ENCODE results near the gene UBE2J1.

Gene UBE2J1

DNA sequence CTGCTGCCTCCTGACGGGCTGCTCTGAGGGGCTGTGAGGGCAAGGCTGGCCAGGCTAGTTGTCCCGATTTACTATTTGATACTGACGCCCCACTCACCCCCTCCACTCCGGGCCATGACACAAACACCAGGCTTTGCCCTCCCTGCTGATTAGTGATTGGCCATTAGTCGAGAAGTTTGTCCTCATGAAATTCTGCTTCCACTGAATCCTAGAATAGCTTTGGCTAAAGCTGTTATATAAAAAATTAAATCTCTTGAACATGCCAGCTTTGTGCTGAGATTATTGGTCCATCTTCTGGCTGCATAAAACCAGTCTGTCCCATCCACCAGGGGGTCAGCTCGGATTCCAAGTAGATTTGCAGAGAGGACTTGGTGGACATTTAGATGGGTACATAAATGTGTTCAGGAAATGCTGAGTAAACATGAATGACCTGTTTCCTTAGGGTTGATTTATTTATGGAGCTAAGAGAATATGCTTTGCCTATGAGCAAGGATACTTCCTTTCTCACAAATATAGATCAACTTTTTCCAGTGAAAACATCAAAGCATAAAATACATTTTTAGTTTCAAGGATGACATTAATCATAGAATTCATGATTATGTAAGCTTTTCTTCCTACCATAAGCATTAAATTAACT is 37.2 kb downstream of the UBE2J1 start, which contains the start of gene GABRR2:
GABRR2 (minus strand) TSS at position 51 of the 637 bp plus-strand sequence. CDS start 134 bp downstream, outside the sequence.
- H2AFZ ChIP-seq (ENCODE audit: low read length) = no peak within 1 kb of the TSS
- H2BK120ac ChIP-seq (ENCODE audit: low read depth, low read length) = no peak within 1 kb of the TSS
- H3K14ac ChIP-seq (ENCODE audit: low read length) = no peak within 1 kb of the TSS
- no peak within 1 kb of the TSS for H2BK12ac ChIP-seq (ENCODE audit: low read length)
- no peak within 1 kb of the TSS for H3K4me3 ChIP-seq (ENCODE audit: low read length in 2 of 2)
- no peak within 1 kb of the TSS for H3K27ac ChIP-seq (replicated peaks; ENCODE audit: low read length)
- DNase-seq (ENCODE audit: low spot score) = no peak
- no peak within 1 kb of the TSS for H3K4me2 ChIP-seq (ENCODE audit: insufficient read depth, low read length, poor library complexity, severe bottlenecking)
- H3K9me3 ChIP-seq (replicated peaks in 1 of 2; ENCODE audit: control insufficient read depth in 2 of 2, insufficient read depth in 1 of 2, low read depth in 1 of 2, low read length in 2 of 2) = peaks cover 0 to 8% of the 10 kb centered on the region in 2 donors
- no peak within 1 kb of the TSS for H4K8ac ChIP-seq (ENCODE audit: low read depth, low read length)
- no peak within 1 kb of the TSS for H3K9ac ChIP-seq (ENCODE audit: low read depth, low read length, poor library complexity)
- no peak within 1 kb of the TSS for H2BK5ac ChIP-seq (ENCODE audit: low read length)
- no peak within 1 kb of the TSS for H2AK5ac ChIP-seq (ENCODE audit: low read depth, low read length)
- H2BK15ac ChIP-seq (ENCODE audit: low read length) = no peak within 1 kb of the TSS
- no peaks in the 10 kb centered on the region for H3K79me1 ChIP-seq (ENCODE audit: low read depth, low read length)
- H3K18ac ChIP-seq (ENCODE audit: low read length) = no peak within 1 kb of the TSS
- WGBS, 2 donors (ENCODE audit: extremely low coverage in 2 of 2, insufficient read length in 2 of 2, insufficient replicate concordance in 1 of 2) = no CpG with 5 or more reads among the region's 6 CpGs
- no peaks in the 10 kb centered on the region for H3K27me3 ChIP-seq (ENCODE audit: control insufficient read depth in 3 of 3, insufficient read depth in 3 of 3, low read depth in 1 of 3, low read length in 3 of 3)
- no peak within 1 kb of the TSS for H3K23ac ChIP-seq (ENCODE audit: low read depth, low read length, poor library complexity)
- peaks cover 11 to 18% of the 10 kb centered on the region in 2 donors for H3K4me1 ChIP-seq (ENCODE audit: control insufficient read depth in 2 of 2, insufficient read depth in 1 of 2, low read depth in 1 of 2, low read length in 2 of 2)
- H4K91ac ChIP-seq (ENCODE audit: low read depth, low read length, poor library complexity) = no peak within 1 kb of the TSS
- H3K36me3 ChIP-seq (replicated peaks in 1 of 2; ENCODE audit: control insufficient read depth in 2 of 2, insufficient read depth in 2 of 2, low read length in 2 of 2) = no peaks in the 10 kb centered on the region
- H3K4ac ChIP-seq (ENCODE audit: low read length) = no peak within 1 kb of the TSS

DNA sequence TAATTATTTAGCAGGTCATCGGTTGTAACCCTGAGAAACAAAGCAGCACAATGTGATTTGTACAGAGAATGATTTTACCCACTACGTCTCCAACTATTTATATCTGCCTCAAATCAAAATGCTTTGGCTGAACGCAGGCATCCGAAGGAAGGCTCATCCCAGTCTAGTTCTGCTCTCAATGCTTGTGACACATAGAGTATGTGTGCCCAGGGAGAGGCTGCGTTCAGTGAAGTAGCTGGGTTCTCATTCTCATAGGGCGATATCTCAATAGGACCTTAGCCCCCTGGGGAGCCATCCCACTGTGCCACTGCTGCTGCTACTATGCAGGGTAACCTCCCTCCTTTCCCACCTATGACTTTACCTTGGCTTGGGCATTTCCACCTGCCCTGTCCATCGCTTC is 37.8 kb downstream of the UBE2J1 start:
- no CpG with 5 or more reads among the region's 7 CpGs for WGBS, 2 donors (ENCODE audit: extremely low coverage in 2 of 2, insufficient read length in 2 of 2, insufficient replicate concordance in 1 of 2)
- Histone ChIP-seq H3K9me3 (replicated peaks in 1 of 2; ENCODE audit: control insufficient read depth in 2 of 2, insufficient read depth in 1 of 2, low read depth in 1 of 2, low read length in 2 of 2) (peaks cover 0 to 2% of the 10 kb centered on the region in 2 donors), H2BK12ac (ENCODE audit: low read length) (no peak overlapping the region), H3K9ac (ENCODE audit: low read depth, low read length, poor library complexity) (no peak overlapping the region), H3K4me2 (ENCODE audit: insufficient read depth, low read length, poor library complexity, severe bottlenecking) (no peak overlapping the region), H2BK15ac (ENCODE audit: low read length) (no peak overlapping the region), H4K8ac (ENCODE audit: low read depth, low read length) (no peak overlapping the region), H3K4me3 (ENCODE audit: low read length in 2 of 2) (no peak overlapping the region), H2AFZ (ENCODE audit: low read length) (no peak overlapping the region), H3K23ac (ENCODE audit: low read depth, low read length, poor library complexity) (no peak overlapping the region), H3K4ac (ENCODE audit: low read length) (no peak overlapping the region), H2BK120ac (ENCODE audit: low read depth, low read length) (no peak overlapping the region), H3K36me3 (replicated peaks in 1 of 2; ENCODE audit: control insufficient read depth in 2 of 2, insufficient read depth in 2 of 2, low read length in 2 of 2) (no peaks in the 10 kb centered on the region), H2AK5ac (ENCODE audit: low read depth, low read length) (no peak overlapping the region), H3K27me3 (ENCODE audit: control insufficient read depth in 3 of 3, insufficient read depth in 3 of 3, low read depth in 1 of 3, low read length in 3 of 3) (no peaks in the 10 kb centered on the region), H3K4me1 (ENCODE audit: control insufficient read depth in 2 of 2, insufficient read depth in 1 of 2, low read depth in 1 of 2, low read length in 2 of 2) (peaks cover 11 to 18% of the 10 kb centered on the region in 2 donors), H3K18ac (ENCODE audit: low read length) (no peak overlapping the region), H2BK5ac (ENCODE audit: low read length) (no peak overlapping the region), H3K14ac (ENCODE audit: low read length) (no peak overlapping the region), H3K79me1 (ENCODE audit: low read depth, low read length) (no peaks in the 10 kb centered on the region), H4K91ac (ENCODE audit: low read depth, low read length, poor library complexity) (no peak overlapping the region), H3K27ac (replicated peaks; ENCODE audit: low read length) (no peak overlapping the region)
- DNase-seq (ENCODE audit: low spot score) = no peak

DNA sequence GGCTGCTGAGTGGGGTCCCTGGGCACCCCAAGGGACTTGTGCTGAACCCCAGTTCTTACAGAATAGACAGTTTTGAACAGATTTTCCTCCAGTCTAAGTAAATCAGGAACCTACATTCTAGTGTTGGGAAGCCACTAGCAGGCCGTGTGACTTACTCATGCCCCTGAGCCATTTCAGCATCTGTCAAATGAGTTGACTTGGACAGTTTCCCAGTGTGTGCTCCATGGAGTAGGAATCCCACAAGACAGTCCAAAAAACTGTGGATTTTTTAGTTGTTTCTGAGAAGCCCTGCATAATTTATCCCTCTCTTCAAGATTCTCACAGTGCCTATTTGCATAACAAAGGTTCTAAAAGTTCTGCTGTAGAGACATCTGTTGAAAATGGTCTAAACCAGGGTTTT is 39.5 kb downstream of the UBE2J1 start:
- H3K4me3 ChIP-seq (ENCODE audit: low read length in 2 of 2) = no peak overlapping the region

DNA sequence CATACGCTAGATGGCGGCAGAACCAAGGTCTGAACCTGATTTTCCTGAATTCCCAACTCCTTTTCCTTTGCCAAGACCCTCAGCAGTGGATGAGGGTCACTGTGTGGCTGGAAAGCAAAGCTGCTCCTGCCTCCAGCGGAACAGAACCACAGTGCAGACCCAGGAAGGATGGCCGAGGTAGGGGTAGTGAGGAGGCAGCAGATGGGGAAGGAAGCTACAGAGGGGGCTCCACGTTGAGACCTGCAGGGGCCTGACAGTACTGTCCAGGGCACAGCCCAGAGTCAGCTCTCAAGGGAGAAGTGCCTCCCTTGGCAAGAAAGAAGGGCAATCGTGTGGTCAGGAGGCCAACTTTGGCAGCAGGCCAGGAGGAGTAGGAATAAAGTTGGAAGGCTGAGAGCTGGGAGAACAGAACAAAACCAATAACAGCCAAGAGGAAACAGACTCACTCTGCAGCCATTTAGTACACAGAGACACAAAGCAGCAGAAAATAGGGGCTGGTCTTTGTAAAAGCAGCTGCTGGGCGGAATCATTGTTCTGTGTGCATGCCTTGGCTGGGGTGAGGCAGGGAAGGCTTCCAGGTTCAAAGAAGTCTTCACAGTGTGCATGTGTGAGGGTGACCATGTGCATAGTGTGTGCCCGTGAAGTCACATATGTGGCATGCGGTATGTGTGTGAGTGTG is 40.5 kb downstream of the UBE2J1 start:
- Histone ChIP-seq H3K18ac (ENCODE audit: low read length) (peak overlapping the region; percentile 92), H3K36me3 (replicated peaks in 1 of 2; ENCODE audit: control insufficient read depth in 2 of 2, insufficient read depth in 2 of 2, low read length in 2 of 2) (no peaks in the 10 kb centered on the region), H3K4me2 (ENCODE audit: insufficient read depth, low read length, poor library complexity, severe bottlenecking) (no peak overlapping the region), H3K23ac (ENCODE audit: low read depth, low read length, poor library complexity) (peak overlapping the region; percentile 12), H3K27ac (replicated peaks; ENCODE audit: low read length) (peak overlapping the region; percentile 53), H3K4ac (ENCODE audit: low read length) (no peak overlapping the region), H3K9ac (ENCODE audit: low read depth, low read length, poor library complexity) (peak overlapping the region; percentile 50), H2BK15ac (ENCODE audit: low read length) (peak overlapping the region; percentile 11), H3K9me3 (replicated peaks in 1 of 2; ENCODE audit: control insufficient read depth in 2 of 2, insufficient read depth in 1 of 2, low read depth in 1 of 2, low read length in 2 of 2) (no peaks in the 10 kb centered on the region), H3K4me1 (ENCODE audit: control insufficient read depth in 2 of 2, insufficient read depth in 1 of 2, low read depth in 1 of 2, low read length in 2 of 2) (peaks cover 11 to 18% of the 10 kb centered on the region in 2 donors), H4K8ac (ENCODE audit: low read depth, low read length) (peak overlapping the region; percentile 89), H2BK5ac (ENCODE audit: low read length) (peak overlapping the region; percentile 16), H2AK5ac (ENCODE audit: low read depth, low read length) (no peak overlapping the region), H3K27me3 (ENCODE audit: control insufficient read depth in 3 of 3, insufficient read depth in 3 of 3, low read depth in 1 of 3, low read length in 3 of 3) (peaks cover 0 to under 1% (median 0%) of the 10 kb centered on the region in 3 experiments), H3K14ac (ENCODE audit: low read length) (peak overlapping the region; percentile 42), H3K4me3 (ENCODE audit: low read length in 2 of 2) (peak overlapping the region in 1 of 2 donors; percentile 4), H2BK120ac (ENCODE audit: low read depth, low read length) (peak overlapping the region; percentile 10), H4K91ac (ENCODE audit: low read depth, low read length, poor library complexity) (no peak overlapping the region), H2AFZ (ENCODE audit: low read length) (peak overlapping the region; percentile 90), H3K79me1 (ENCODE audit: low read depth, low read length) (no peaks in the 10 kb centered on the region), H2BK12ac (ENCODE audit: low read length) (no peak overlapping the region)
- WGBS, 2 donors (ENCODE audit: extremely low coverage in 2 of 2, insufficient read length in 2 of 2, insufficient replicate concordance in 1 of 2) = no CpG with 5 or more reads among the region's 9 CpGs
- DNase-seq (ENCODE audit: low spot score) = peak; percentile 73

More for the DNA sequence above, 39.5 kb downstream of the UBE2J1 start:
- no peak for DNase-seq (ENCODE audit: low spot score)
- Histone ChIP-seq H3K79me1 (ENCODE audit: low read depth, low read length) (no peaks in the 10 kb centered on the region), H3K4ac (ENCODE audit: low read length) (no peak overlapping the region), H2AFZ (ENCODE audit: low read length) (peak overlapping the region; percentile 90), H2BK5ac (ENCODE audit: low read length) (no peak overlapping the region), H3K14ac (ENCODE audit: low read length) (no peak overlapping the region), H4K8ac (ENCODE audit: low read depth, low read length) (no peak overlapping the region), H2BK12ac (ENCODE audit: low read length) (no peak overlapping the region), H2BK120ac (ENCODE audit: low read depth, low read length) (no peak overlapping the region), H3K23ac (ENCODE audit: low read depth, low read length, poor library complexity) (no peak overlapping the region), H2BK15ac (ENCODE audit: low read length) (no peak overlapping the region), H3K4me1 (ENCODE audit: control insufficient read depth in 2 of 2, insufficient read depth in 1 of 2, low read depth in 1 of 2, low read length in 2 of 2) (peaks cover 11 to 18% of the 10 kb centered on the region in 2 donors), H3K36me3 (replicated peaks in 1 of 2; ENCODE audit: control insufficient read depth in 2 of 2, insufficient read depth in 2 of 2, low read length in 2 of 2) (no peaks in the 10 kb centered on the region), H2AK5ac (ENCODE audit: low read depth, low read length) (no peak overlapping the region), H3K9me3 (replicated peaks in 1 of 2; ENCODE audit: control insufficient read depth in 2 of 2, insufficient read depth in 1 of 2, low read depth in 1 of 2, low read length in 2 of 2) (no peaks in the 10 kb centered on the region), H3K9ac (ENCODE audit: low read depth, low read length, poor library complexity) (no peak overlapping the region), H3K18ac (ENCODE audit: low read length) (peak overlapping the region; percentile 72), H3K27me3 (ENCODE audit: control insufficient read depth in 3 of 3, insufficient read depth in 3 of 3, low read depth in 1 of 3, low read length in 3 of 3) (no peaks in the 10 kb centered on the region), H3K27ac (replicated peaks; ENCODE audit: low read length) (no peak overlapping the region), H4K91ac (ENCODE audit: low read depth, low read length, poor library complexity) (no peak overlapping the region), H3K4me2 (ENCODE audit: insufficient read depth, low read length, poor library complexity, severe bottlenecking) (no peak overlapping the region)
- WGBS, 2 donors (ENCODE audit: extremely low coverage in 2 of 2, insufficient read length in 2 of 2, insufficient replicate concordance in 1 of 2) = no CpG with 5 or more reads among the region's 1 CpG
